ENCODE results near the gene ENAH. TPM values are rescaled to one million over a fixed set of nuclear protein-coding genes. Genes with fewer than 3 reads are reported as not detected.
A peak's percentile ranks its signal among the peaks of the same experiment; 100 is the strongest.

The ENAH gene
- total RNA-seq, 1 experiment from 2014 or later: 285 TPM

DNA sequence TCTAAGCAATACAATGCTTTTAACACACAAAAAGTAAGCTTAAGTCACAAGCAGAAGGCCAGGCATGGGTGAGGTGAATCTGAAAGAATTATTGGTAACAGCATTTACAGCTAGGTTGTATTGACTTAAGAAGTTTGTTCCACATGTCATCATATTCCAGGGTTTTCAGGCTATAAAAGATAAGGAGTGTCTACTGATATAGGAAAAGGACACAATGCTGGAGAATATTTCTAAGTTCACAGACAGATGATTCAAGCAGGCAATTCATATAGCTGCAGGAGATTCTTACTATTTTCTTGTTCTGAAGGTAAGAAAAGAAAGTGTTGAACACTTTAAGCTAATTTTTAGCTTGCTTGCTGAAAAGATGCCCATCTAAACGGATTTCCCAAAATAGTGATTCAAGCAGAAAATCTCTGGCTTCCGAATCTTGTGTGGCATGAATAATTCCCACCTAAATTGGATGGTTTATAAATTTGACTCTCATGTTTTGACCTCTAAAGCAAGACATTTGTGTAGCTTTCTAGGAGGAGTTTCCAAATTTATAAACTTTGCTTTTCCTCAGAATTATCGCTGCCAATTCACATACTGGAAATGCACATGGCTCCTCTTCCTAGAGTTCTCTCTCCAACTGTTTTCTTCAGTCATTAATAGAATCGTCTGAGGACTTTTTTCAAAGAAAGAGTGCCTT lies 129.5 kb downstream of the ENAH start:
- peaks cover 2% of the 10 kb centered on the region for H3K79me1 ChIP-seq (ENCODE audit: insufficient read depth, low read depth, low read length, poor library complexity, severe bottlenecking)
- no peaks in the 10 kb centered on the region for H3K27me3 ChIP-seq (ENCODE audit: insufficient read depth, low read length)
- Mint-ChIP-seq H3K36me3 (ENCODE audit: insufficient read depth in 1 of 3, low read depth in 3 of 3) (peaks cover 11 to 23% (median 20%) of the 10 kb centered on the region in 3 experiments), H3K4me3 (no peak overlapping the region), H3K27me3 (ENCODE audit: low read depth) (peaks cover 1% of the 10 kb centered on the region; the same call in 1 of the 2 replicates), H3K9me3 (peaks cover 0 to 4% of the 10 kb centered on the region in 2 experiments; a peak in 2 of 5 replicates), H3K27ac (peak overlapping the region in 2 of 3 experiments; percentile 21 to 34; a peak in 2 of 7 replicates), H3K4me1 (peaks cover 34 to 36% of the 10 kb centered on the region in 2 experiments)
- H3K4me2 ChIP-seq (ENCODE audit: insufficient read depth, insufficient read length, low read length): no peak overlapping the region
- no peak overlapping the region for H3K4ac ChIP-seq (ENCODE audit: low read depth, low read length)
- no peak overlapping the region for H2BK20ac ChIP-seq (ENCODE audit: low read depth, low read length, poor library complexity, severe bottlenecking)
- H2BK15ac ChIP-seq (ENCODE audit: low read depth, low read length): no peak overlapping the region
- no peak overlapping the region for H3K9ac ChIP-seq (ENCODE audit: extremely low read depth, insufficient read length, low read length)
- H2BK120ac ChIP-seq (ENCODE audit: low read depth, low read length, poor library complexity, severe bottlenecking): no peak overlapping the region
- TF ChIP-seq CTCF (conservative IDR thresholded peaks at IDR 0.05): no peak
- no peak overlapping the region for H3K18ac ChIP-seq (ENCODE audit: insufficient read length, low read depth, low read length)
- peaks cover 5% of the 10 kb centered on the region; the same call in 1 of the 2 replicates for H3K4me1 ChIP-seq (ENCODE audit: insufficient read depth, low read length)
- H4K8ac ChIP-seq (replicated peaks; ENCODE audit: insufficient read length, low read depth, low read length): no peak overlapping the region
- no peak for DNase-seq
- no peak overlapping the region for H2AK5ac ChIP-seq (ENCODE audit: insufficient read length, low read length)
- no peaks in the 10 kb centered on the region for H3K9me3 ChIP-seq (ENCODE audit: control insufficient read depth, low read depth, low read length)
- H3K79me2 ChIP-seq (ENCODE audit: insufficient read depth, low read length): peaks cover 2% of the 10 kb centered on the region; the same call in 1 of the 2 replicates
- no peak overlapping the region for H2BK5ac ChIP-seq (ENCODE audit: insufficient read length, low read length)
- no peak overlapping the region for H2BK12ac ChIP-seq (ENCODE audit: insufficient read length, low read depth, low read length)
- no peaks in the 10 kb centered on the region for H3K23me2 ChIP-seq (ENCODE audit: insufficient read length, low read depth, low read length, poor library complexity, severe bottlenecking)
- H3K27ac ChIP-seq (ENCODE audit: insufficient read length, low read depth, low read length): no peak overlapping the region
- H4K20me1 ChIP-seq (ENCODE audit: control insufficient read depth, insufficient read depth, insufficient read length): no peaks in the 10 kb centered on the region
- H2AFZ ChIP-seq (ENCODE audit: low read length): no peak overlapping the region
- H4K5ac ChIP-seq (ENCODE audit: insufficient read length, low read depth, low read length): no peak overlapping the region
- H3K14ac ChIP-seq (ENCODE audit: insufficient read depth, low read length): no peak overlapping the region
- no peak overlapping the region for H3T11ph ChIP-seq (ENCODE audit: low read length)
- no CpG with 5 or more reads among the region's 4 CpGs for WGBS (ENCODE audit: extremely low coverage, insufficient read length, low lambda C conversion rate)
- H3K56ac ChIP-seq (ENCODE audit: insufficient read length, low read depth, low read length): no peak overlapping the region
- no peak overlapping the region for H3K23ac ChIP-seq (ENCODE audit: insufficient read length, low read depth, low read length)
- H4K91ac ChIP-seq (ENCODE audit: insufficient read length, low read depth, low read length): no peak overlapping the region
